ENCODE data around the gene BMPR1A.
"Not testable (repeated sequence)": the region's sequence is repeated elsewhere in the genome, so short reads cannot be mapped to it uniquely, and the experiment has no call there.

Gene BMPR1A

DNA sequence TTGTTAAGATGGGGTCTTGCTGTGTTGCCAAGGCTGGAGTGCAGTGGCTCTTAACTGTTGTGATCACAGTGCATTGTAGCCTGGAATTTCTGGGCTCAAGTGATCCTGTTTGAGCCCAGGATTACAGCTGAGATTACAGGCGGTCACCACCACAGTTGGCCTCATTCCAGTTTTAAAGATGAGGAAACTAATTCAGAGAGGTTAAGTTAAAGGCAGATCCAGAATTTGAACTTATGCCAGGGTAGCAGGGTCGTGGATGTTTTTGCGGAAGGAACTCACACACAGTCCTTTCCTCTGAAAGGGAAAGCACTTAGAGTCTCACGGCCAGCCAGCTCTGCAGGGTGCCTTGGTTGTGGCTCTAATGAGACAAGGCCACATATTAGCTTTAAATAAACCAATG is 116.3 kb downstream of the BMPR1A start:
- peak in 4 of 58 donors; percentile 2 to 41 (median 13) for DNase-seq

DNA sequence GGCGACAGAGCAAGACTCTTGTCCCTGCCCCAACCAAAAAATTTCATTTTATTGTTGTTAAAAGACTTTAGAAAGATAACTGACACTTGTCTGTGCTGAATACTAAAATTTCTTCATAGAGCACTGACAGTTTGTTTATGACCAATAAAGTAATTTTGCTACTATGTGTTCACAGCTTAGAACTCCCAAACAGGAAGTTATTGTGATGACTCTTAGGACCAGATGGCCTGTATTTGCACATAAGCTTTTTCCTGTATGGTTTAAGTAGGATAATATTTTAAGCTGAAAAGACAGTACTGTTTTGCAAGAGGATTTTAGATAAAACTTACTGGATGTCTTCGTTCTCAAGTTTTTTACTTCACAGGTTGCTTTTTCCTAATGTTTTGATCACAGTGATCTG is 120.3 kb downstream of the BMPR1A start:
- DNase-seq: no peak

DNA sequence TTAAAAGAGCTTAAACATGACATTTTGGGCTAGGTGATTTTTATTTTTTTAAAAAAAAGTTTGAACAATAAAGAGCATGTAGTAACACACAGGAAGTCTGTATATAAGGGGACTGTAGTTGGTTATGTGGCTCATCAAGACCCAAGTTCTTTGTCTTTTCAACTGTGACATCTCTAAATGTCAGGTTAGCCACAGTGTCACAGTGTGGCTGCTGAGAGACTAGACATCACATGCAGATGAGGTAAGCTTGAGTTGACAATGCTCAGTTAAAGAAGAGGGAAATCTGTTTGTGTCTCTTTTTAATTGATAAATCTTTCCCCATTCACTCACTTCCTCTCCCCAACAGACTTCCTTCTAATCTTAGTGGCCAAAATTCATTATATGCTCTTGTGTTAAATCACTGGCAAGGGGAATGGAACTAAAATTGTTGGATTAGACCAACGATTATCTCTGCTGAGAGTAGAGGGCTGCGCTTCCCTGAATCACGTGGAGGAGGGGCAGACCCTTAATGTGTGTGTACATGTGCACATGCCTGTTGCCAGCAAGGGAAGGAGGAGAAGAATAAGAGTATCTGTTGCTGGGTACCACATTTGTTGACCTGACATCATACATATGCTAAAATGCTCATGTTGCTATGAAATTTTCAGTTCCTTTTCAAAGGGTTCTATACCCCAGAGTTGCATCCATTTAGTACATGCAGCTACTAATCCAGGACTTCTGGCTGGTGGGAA is 122.7 kb downstream of the BMPR1A start:
- no peak for DNase-seq

DNA sequence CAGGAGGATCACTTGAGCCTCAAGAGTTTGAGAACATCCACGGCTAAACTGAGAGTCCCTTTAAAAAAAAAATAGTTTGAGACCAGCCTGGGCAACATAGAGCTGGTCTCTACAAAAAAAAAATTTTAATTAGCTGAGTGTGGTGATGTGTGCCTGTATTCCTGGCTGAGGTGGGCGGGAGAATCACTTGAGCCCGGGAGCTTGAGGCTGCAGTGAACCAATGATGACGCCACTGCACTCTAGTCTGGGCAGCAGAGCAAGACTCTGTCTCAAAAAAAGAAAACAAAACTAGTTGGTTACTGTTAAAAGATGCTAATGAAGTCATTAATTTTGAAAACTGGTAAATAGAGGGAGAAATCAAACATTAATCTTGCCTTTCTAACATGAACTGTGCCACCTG is 124.6 kb downstream of the BMPR1A start:
- DNase-seq: no peak

DNA sequence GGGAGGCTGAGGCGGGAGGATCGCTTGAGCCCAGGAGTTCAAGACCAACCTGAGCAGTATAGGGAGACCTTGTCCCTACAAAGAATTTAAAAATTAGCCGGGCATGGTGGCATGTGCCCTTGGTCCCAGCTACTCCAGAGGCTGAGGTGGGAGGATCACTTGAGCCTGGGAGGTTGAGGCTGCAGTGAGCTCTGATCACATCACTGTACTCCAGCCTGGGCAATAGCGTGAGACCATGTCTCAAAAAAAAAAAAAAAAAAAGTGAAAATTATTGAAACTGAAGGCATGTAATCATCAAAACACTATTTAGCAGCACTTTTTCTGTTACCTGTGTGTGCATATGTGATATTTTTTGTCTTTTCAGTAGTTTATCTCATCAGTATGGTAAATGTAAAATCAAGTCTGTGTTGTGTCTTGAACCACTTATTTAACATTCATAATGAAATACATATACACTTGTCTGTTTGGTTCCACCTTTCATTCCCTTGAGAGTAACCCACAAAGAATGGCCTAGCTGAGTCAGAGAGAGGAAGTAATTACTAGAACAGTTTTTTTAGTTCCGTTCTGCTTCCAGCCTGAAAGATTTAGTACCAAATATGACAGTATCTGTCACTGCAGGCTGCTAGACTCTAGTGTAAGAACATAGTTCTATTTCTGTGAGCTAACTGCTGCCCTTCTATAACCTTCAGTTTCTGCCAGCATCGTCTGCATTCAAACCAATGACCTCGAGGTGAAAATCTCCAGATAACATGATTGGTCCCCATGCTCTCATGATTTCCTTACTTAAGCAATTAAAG is 132.4 kb downstream of the BMPR1A start:
- DNase-seq: no peak

DNA sequence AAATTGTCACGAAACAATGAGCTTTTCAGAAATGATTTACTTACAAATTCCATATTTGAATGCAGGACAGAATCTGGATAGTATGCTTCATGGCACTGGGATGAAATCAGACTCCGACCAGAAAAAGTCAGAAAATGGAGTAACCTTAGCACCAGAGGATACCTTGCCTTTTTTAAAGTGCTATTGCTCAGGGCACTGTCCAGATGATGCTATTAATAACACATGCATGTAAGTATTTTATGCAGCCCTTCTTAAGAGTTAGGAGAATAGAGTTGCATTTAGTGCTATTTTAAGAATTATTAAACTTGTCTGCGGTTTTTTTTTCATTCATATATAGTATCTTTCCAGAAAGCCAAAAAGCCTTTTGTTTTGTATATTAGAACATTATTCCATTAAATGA is 133.6 kb downstream of the BMPR1A start:
- no peak for DNase-seq

DNA sequence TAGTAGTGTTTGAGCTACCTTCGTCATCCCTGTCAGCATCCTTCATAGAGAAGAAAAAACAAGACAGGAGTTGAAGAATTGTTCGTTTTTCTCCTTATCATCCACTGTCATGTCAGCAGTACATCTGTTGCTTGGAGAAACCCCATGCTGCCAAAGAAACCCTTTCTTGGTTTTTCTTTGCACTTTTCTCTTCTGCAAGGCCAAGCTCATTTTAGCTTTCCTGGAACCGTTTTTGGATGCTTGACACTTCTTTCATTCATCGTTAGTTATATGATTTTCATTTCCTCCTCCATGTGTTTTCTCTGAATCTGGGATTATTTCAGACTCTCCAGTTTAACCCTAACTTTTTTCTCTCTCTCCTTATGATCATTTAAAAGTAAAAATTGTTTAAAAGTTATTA is 142.1 kb downstream of the BMPR1A start:
- no peak for DNase-seq

DNA sequence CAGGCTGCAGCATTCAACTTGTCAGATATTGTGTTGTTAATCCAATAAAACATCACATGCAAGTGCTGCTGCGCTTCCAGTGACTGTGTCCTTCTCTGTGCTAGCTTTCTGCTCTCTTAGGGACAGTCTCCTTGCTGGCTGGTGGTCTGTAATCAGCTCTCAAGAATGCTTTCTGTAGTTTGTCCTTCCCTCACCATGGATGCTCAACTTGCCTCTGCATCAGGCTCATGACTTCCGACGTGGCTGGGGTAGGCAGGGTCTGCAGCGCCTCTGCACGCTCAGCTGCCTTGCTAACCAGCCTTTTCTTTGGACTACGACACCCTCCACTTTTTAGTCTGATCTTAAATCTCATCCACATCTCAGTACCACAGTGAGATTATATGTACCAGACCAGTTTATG is 142.7 kb downstream of the BMPR1A start:
- peak in 8 of 58 donors; percentile 2 to 32 (median 4) for DNase-seq

DNA sequence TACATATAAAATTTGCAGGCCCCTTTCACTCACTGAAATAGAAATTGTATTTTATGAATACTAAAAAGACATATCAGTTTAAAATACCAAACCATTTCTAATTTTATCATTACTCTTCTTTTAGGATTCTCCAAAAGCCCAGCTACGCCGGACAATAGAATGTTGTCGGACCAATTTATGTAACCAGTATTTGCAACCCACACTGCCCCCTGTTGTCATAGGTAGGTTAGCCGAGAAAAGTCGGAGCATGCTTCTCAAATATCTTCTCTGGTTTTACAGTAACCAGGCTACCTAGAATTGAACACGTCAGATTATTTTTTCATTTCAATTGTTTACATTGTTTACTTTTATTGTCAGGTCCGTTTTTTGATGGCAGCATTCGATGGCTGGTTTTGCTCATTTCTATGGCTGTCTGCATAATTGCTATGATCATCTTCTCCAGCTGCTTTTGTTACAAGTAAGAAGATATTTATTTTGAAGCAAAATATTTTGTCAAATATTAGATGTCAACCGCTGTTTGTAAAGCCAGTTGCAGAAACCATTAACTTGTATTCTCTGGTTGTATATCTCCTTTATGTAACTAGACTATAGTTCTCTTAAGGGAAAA is 143.4 kb downstream of the BMPR1A start:
- peak in 43 of 58 donors; percentile 2 to 71 (median 27) for DNase-seq

DNA sequence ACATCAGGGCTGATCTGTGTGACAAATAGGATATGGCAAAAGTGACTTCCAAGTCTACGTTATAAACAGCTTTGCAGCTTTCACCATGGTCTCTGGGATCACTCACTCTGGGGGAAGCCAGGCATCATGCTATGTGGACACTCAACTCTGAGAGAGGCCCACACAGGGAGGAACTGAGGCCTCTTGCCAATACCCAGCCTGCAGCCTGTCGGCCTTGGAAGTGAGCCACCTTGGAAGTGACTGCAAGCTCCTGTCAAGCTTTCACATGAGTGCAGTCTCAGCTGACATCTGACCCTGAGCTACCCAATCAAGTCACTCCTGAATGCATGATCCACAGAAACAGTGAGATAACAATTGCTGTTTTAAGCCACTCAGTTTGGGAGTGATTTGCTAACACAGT is 144.5 kb downstream of the BMPR1A start:
- DNase-seq: peak in 47 of 58 donors; percentile 2 to 78 (median 35)

DNA sequence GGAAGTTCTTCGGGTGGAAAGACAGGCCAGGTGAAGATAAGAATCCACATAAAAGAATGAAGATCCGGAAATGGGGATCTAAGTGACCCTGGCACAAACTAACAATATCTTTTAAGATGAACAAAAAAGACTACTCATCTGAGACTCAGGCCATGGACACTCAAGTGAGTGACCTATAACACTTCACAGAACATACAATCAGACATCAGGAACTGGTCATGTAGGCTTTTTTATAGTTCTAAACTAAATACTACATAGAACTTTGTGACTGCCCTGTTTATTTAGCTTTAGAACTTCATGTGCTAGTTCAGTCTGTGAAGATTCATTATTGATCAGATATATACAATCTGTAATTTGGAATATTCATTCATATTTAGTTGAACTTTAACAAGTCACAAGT is 148.2 kb downstream of the BMPR1A start:
- no peak for DNase-seq

DNA sequence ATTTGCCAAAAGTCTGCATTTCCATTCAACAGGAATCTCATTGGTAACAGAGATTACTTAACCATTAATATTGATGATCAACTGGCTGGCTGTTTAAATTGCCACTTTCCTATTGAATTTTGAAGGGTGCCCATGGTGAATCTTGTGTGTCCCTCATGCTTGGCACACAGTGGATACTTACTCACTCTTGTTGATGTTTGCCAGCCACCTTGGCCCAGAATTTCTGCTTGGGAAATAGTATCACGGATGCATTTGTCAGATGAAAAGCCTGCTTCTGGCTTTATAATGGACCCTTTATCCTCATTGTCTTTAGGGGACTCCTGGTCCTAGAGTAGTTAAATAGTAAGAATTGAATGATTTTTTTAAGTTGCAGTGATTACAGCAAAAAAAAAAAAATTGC is 149.0 kb downstream of the BMPR1A start:
- peak in 3 of 58 donors; percentile 0 to 14 (median 11) for DNase-seq

DNA sequence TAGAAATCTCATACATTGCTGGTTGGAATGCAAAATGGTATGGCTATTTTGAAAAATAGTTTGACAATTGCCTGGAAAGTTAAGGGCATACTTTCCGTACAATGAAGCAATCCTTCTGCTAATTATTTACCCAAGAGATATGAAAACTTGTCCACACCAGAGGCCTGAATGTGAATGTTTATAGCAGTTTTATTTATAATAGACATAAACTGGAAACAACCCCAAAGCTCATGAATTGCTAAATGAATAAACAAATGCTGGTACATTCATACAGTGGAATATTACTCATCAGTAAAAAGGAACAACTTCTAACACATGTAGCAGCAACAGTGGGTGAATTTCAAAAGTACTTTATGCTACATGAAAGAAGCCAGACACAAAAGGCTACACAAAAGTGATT is 158.3 kb downstream of the BMPR1A start:
- no peak for DNase-seq

DNA sequence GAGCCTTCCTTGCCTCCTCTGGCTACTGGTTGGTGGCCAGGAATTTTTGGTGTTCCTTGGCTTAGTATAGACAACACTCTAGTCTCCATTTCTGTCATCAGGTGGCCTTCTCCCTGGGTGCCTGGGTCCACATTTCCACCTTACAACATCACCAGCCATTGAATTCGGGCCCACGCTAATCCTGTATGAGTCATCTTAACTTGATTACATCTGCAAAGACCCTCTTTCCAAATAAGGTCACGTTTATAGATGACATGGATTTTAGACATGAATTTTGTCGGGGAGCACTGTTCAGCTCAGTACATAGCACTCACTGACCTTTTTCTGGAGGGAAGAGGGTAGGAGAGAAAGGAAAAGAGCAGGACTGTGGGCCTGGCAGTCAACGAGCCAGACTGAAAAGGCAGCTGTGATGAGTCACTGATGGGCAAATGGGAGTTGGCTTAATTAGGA is 161.6 kb downstream of the BMPR1A start:
- DNase-seq: no peak

DNA sequence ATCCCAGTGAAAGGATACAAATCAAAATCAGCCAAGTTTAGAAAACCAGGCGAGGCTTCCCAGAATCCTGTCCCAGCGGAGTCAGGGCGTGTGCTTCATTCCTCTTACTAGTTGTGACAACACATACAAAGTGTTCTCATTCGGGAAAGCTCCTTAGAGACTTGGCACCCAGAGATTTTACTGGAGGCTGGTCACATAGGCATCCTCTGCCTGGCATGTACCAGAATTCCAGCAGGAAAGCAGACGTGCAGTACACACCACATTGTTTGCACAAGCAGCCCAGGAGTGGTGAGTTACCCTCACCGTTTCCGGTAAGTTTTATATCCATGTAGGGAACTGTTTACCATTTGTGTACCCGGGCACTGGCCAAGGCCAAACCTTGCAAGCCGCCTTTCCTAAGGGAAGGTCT is 166.1 kb downstream of the BMPR1A start:
- DNase-seq: no peak

DNA sequence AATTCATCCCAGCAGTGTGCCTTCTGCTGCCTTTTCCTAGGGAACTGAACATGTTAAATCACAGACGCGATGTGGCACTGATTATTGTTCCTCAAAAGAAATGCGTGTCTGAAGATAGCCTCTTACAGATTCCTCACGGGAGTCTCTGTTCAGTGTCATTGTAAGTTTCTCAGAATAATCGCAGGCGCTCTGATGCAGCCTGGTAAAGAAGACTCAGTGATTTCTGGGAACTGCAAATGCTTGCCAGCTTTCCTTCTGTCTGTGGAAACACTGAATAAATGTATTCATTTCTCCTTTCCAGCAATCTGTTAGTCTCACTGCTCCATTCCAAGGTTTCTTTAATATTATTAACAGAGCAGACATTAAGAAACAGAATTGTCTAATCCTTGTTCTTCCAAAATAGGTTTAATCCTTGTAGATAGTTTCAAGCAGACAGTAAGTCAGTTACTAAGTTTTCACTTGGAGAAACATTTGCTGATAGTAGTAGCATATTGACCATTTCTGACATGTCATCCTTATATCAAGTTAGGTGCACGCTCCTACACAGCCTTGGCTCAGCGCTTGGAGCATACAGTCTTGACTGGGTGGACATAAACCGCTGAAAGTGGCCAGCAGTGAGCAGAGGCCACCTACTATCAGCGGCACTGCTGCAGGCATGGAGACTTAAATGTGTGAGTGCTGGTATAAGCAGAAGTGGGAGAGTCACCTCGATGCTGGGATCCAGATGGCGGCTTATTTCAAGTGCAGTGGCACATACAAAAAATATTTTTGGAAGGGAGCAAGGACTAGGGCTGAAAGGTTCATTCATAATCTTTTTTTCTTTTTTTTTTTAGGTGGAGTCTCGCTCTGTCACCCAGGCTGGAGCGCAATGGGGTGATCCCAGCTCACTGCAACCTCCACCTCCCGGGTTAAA is 173.3 kb downstream of the BMPR1A start:
- peak in 4 of 58 donors; percentile 9 to 42 (median 24) for DNase-seq

DNA sequence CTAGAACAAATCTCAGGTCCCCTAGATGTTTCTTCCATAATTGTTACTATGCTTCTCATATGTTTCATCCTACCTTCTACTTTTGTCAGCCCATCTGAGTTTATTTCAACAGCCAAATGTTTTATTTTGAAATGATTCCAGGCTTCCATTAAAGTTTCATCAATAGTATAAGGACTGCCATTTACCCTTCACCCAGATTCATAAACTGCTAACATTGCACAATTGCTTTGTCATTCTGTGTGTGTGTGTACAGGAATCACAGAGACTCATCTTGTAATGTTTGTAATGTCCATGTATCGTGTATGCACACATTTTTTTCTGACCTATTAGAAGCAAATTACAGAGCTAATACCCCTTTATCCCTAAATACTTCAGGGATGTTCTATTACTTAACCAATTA is 175.5 kb downstream of the BMPR1A start:
- DNase-seq: no peak

DNA sequence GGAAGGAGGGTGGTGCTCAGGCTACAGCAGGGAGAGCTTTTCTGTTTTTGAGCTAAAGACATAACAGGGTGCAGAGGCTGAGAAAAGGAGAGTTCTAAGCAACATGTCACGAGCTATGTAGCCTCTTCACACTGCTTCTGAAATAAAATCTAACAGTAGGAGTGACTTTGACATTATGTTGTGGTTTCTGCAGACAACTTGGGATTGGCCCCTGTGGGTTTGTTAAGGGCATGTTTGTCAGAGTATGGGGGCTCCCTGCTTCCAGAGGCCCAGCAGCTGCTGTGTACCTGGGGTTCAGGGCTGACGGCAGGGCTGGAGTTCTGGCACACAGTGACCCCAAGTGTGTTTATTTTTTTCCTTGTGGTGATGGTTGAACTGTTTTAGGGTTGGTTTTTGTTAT is 176.3 kb downstream of the BMPR1A start:
- no peak for DNase-seq

DNA sequence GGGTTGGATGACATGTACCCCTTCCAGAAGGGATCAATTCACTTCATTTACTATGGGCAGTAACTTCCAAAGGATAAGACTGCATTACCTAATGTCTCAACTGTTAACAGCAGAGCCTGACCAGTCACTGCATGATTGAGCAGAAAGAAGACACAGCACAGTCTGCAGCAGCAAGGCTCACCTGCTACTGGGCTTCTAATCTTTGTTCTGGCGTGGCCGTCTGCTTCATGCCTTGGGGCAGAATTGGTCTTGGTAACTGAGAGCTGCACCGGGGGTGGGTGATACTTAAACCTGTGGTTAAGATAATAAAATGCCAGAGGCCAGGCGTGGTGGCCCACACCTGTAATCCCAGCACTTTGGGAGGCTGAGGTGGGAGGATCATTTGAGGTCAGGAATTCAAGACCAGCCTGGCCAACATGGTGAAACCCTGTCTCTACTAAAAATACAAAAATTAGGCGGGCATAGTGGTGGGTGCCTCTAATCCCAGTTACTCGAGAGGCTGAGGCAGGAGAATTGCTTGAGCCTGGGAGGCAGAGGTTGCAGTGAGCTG is 177.8 kb downstream of the BMPR1A start:
- not testable (repeated sequence) for DNase-seq

DNA sequence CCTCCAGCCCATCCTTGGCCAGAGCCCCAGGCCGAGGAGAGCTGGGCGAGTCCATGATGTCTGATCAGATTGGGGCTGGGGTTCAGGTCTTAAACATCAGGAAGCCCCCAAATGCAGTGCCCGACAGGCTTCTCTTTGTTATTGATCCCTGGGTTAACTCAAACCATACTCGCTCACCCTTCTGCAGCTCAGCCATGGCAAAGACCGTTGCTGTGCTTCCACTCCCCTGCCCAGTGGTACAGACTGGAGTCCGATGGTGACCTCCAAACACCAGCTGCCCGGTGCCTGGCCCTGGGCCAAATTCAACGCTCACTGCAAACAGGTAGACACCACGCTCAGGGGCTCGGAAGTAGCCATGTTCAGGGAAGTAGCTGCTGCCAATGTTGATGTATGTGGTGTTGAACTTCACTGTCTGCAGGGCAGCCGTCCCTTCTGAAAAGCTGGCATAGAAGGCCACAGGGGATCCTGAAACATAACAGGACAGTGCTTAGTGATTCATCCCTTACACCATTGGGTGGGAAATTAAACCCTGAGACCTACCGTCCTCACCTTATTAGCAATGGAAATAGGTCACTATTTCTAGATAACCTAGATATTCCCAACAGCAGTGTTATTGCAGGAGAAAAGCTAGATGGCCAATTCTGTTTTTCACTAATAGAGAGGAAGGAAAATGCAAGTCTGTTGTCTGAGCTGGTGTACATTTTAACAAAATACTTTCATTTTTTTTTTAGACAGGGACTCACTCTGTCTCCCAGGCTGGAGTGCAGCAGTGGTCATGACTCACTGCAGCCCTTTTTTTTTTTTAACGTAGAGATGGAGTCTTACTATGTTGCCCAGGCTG is 180.5 kb downstream of the BMPR1A start:
- DNase-seq: no peak
